ENCODE results near the gene MOSPD3.

The MOSPD3 gene

DNA sequence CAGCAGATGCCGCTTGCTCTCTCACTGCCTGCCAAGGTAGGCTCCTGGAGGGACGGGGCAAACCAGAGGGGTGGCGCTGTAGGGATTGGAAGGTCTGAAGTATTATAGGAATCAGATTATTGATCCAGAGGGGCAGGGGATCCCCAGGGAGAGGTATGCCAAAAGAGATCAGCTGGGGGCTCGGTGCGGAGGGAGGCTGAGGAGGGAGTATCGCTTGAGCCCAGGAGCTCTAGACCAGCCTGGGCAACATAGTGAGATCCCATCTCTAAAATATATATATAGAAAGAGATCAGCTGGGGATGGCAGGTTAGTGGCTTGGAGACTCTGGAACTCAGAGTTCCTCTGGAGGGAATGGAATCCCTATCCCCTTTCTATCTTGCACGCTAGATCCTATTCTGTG is 17.2 kb upstream of the MOSPD3 start:
- no peak for DNase-seq

DNA sequence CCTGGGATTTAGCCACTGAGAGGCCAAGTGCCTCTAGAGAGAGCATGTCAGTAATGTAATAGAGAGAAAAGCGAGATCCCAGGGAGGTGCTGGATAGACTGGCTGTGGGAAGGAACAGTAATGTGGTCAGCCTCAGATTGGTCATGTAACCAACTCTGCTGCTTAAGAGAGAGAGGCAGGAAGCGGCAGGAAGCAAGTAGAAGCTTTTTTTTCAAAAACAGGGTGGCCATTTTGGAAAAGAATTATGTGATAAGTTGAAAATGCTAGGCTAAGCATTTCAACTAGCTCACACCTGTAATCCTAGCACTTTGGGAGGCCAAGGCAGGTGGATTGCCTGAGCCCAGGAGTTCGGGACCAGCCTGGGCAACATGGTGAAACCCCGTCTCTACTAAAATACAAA is 13.9 kb upstream of the MOSPD3 start:
- DNase-seq: no peak

DNA sequence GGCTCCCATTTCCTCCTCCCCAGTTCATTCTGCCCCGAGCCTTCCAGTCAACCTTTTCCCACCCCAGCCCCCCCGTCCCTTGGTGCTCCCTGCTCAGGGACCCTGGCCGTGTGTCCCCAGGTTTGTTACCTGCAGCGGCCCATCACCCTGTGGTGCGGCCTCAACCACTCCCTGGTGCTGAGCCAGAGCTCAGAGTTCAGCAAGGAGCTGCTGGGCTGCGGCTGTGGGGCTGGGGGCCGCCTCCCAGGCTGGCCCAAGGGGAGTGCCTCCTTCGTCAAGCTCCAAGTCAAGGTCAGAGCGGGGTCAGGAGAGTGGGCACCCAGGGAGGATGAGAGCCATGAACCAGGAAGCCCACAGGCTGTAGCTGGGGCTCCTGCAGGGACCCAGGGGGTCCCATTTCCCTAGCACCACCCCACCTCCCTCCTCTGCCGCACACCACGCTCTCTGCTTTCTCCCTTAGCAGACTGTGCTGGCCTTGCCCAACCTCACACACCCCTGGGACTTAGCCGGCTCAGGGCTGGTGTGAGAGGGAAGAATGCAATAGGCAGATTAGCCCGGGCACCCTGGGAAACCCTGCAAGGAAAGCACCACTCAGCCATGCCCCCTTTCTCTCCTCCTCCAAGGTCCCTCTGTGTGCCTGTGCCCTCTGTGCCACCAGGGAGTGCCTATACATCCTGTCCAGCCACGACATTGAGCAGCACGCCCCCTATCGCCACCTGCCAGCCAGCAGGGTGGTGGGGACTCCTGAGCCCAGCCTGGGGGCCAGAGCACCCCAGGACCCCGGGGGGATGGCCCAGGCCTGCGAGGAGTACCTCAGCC is 12.2 kb upstream of the MOSPD3 start:
- DNase-seq: no peak

DNA sequence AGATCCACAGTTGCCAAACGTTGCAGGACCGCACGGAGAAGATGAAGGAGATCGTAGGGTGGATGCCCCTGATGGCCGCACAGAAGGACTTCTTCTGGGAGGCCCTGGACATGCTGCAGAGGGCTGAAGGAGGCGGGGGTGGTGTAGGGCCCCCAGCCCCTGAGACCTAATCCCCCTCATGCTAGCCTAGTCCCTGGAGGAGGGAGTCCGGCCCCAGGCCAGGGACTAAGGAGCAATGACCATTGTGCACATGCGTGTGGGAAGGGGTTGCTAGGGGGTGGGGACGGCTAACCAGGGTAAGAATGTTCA is 11.7 kb upstream of the MOSPD3 start:
- no peak for DNase-seq

DNA sequence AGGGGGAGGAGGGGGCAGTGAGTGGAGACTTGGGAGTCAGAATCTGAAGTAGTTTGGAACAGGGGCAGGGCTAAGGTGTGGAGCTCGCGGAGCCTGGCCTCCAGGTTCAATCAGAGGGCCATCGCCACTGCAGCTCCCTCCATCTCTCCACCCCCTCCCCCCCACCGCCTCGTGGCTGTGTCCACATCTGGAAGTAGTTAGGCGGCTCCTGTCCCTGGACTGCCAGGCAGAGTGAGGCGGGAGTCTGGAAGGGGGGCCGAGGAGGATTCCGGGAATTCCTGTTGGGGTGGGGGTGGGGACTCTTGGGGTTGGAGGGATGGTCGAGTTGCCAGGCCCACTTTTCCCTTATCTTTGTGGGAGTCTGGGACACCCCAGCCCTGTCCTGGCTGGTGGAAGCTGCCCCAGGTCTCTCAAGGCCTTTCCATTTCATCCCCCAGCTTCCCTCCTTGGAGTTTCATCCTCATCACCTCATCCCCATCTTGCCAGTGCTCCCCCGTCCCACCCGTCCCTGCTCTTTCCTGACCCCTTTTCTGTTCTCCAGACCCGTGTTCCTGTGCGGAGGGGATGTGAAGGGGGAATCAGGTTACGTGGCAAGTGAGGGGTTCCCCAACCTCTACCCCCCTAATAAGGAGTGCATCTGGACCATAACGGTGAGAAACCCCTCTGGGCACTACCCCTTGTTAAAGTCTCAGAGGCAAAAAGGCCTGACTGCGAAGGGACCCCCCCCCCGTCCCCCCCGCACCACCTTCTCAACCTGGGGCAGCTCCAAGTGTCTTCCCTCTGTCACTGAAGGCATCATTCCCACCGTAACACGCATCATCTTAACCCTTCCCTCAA is 9.2 kb upstream of the MOSPD3 start:
- no peak for DNase-seq

DNA sequence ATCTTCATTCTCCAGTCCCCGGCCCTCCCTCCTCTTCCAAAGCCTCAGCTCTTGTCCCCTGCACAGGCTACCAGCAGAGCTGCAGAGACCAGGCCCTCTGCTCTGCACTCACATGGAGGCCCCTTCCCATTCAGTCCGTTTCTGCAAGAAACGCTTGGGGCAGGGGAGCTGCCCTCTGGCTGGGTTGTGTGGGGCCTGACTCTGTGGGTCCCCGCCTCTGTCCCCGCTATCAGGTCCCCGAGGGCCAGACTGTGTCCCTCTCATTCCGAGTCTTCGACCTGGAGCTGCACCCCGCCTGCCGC is 8.7 kb upstream of the MOSPD3 start:
- no peak for DNase-seq

DNA sequence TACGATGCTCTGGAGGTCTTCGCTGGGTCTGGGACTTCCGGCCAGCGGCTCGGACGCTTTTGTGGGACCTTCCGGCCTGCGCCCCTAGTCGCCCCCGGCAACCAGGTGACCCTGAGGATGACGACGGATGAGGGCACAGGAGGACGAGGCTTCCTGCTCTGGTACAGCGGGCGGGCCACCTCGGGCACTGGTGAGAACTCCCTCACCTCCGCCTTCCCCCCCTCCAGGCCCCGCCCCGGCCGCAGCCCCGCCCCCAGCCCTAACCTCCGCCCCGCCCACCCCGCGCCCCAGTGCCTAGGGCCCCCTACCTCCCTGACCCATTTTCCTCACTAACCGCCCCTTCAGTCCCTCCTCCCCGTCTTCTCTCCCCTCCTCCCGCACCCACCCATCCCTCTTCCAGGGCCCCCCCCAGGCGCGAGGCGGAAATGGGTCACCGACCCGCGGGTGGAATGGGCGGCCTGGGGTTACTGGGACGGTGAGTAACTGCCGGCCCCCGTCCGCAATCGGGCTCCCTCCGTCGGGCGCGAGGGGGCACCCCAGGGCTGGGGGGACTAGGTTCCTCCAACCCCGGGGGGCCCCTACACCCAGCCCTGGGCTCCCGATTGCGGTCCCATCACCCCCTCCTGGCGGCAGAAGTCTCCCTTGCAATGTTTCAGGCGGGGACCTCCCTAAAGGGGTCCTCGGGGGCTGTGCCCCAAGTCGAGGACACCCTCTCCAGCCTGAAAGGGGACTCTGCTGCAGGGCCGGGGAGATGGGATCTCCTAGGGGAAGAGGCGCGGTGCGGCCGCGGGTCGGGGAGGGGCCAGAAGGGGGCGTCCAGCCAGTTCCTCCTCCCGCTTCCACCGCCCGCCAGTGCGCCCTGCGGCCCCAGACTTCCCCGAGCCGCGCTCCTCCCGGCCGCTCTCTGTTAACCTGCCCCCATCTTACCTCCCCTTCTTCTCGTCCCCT is 8.0 kb upstream of the MOSPD3 start:
- DNase-seq: peak; percentile 82

DNA sequence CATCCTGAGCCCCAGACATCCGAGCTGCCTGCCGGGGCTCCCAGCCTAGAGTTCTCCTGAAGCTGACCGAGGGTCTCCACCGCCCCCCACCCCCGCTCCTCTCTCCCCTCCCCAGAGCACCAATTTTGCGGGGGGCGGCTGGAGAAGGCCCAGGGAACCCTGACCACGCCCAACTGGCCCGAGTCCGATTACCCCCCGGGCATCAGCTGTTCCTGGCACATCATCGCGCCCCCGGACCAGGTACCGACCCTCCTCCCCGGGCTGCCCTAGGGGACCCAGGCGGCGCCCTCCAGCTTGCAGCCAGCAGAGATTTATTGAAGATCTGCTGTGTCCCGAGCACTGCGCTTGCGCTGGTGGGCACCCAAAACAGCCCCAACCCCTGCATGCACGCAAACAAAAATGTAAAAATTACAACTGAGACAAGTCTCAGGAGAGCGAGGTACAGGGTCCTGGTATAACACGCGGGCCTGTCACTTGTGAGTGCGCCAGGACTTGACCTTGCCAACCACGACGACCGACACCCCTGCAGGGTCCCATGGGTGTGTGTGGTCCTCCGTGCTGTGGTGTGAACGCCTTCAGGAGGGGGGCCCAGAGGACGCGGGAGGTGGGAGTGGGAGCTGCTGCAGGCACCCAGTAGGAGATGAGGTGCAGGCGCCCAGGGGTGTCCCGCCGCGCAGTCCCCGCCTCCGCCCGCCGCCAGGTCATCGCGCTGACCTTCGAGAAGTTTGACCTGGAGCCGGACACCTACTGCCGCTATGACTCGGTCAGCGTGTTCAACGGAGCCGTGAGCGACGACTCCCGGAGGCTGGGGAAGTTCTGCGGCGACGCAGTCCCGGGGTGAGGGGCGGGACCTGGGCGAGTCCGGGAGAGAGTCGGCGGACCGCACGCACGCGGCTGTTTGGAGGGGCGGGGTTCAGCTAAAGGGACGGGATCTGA is 7.1 kb upstream of the MOSPD3 start:
- peak; percentile 73 for DNase-seq

DNA sequence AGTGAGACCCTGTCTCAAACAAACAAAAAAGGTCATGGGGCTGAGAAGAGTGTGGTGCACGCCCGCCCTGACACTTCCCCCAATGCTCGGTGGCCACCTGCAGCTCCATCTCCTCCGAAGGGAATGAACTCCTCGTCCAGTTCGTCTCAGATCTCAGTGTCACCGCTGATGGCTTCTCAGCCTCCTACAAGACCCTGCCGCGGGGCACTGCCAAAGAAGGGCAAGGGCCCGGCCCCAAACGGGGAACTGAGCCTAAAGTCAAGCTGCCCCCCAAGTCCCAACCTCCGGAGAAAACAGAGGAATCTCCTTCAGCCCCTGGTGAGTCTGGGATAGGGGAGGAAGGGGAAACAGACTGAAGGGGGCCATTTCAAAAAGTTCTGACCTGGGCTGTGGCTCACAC is 6.0 kb upstream of the MOSPD3 start:
- no peak for DNase-seq

DNA sequence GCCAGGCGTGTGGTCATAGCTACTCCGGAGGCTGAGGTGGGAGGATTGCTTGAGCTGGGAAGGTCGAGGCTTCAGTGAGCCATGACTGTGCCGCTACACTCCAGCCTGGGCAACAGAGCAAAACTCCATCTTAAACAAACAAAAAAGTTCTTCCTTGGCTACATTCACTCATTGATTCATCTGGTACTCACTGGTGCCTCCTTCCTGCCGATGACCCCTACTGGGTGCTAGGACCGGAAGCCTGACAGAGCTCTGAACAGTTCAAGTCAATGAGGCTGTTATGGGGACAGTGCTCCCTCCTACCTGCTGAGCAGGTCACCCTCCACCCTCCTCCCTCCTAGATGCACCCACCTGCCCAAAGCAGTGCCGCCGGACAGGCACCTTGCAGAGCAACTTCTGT is 5.2 kb upstream of the MOSPD3 start:
- no peak for DNase-seq

DNA sequence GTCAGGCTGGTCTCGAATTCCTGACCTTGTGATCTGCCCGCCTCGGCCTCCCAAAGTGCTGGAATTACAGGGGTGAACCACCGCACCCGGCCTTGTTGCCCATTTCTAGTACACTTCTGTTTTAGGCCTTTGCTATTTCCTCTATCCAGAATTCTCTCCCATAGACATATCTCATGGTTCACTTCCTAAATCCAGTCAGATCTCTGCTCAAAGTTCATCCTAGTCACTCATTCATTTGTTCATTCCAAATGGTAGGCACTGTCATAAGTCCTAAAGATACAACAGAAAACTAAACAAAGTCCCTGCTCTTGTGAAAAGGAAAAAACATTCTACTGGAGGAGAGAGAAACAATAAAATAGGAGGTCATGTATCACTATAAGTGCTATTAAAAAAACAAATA is 2.4 kb upstream of the MOSPD3 start:
- DNase-seq: no peak

DNA sequence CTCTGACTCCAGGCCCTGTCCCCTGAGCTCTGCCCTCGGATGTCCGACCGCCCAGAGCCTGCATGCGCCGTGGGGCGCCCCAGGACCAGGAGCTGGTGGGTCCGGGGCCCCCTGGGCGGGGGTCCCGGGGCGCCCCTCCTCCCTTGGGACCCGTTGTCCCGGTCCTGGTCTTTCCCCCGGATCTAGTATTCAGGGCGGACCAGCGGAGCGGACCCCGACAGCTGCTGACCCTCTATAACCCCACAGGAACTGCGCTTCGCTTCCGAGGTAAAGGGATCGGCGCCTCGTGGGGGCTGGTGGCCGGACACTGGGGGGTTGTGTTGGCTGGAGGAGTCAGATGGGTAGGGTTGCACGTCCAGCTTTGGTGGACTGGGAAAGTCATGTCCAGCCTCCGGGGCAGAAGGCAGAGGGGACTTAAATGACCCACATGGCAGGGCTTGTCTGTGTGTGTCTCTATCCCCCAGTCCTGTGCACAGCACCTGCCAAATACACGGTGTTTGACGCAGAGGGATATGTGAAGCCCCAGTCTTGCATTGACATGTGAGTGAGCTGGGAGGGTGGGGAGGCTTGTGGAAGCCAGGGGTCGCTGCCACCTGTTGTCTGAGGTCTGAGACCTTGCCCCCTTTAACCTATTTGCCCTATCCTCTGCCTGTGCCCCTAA is 520 bp downstream of the MOSPD3 start:
- no peak for DNase-seq

DNA sequence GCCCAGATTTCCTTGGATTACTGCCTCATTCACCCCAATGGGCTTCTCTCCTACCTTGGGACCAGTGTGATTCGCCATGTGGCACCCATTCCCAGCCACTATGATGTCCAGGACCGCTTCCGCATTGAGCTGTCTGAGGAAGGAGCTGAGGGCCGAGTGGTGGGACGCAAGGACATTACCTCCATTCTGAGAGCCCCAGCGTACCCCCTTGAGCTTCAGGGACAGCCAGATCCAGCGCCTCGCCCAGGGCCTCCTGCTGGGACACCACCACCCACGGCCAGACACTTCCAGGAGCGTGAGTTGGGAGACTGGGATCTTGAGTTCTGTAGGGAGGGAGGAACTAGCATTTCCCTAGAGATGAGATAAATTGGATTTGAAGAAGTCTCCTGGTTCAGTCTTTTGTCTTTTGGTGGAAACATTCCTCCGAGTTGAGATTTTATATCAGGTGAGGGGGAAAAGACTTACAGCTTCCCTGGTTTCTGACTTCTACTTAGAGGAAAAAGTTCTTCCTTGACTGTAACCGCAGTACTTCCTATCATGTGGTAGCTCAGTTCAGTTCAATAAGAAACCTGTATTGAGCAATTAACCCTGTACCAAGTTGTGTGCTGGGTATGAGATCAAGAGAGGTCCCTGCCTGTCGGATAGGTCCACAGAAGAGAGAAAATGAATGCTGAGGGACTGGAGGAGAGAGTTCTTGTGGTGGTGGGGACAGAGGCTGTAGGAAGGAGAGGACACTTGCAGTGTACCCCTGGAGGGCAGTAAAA is 1.3 kb downstream of the MOSPD3 start:
- no peak for DNase-seq

DNA sequence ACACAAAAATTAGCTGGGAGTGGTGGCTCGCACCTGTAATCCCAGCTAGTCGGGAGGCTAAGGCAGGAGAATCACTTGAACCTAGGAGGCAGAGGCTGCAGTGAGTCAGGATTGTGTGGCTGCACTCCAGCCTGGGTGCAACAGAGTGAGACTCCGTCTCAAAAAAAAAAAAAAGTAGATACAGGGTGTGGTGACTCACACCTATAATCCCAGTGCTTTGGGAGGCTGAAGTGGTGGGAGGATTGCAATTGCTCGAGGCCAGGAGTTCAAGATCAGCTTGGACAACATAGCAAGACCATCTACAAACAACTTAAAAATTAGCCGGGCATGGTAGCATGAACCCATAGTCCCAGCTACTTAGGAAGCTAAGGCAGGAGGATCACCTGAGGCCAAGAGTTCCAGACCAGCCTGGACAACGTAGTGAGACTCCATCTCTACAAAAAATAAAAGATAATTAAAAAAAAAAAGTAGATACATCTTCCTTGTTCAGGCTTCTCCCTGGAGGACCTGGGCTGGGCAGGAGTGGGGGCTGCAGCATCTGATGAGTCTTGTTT is 2.0 kb downstream of the MOSPD3 start:
- DNase-seq: no peak

DNA sequence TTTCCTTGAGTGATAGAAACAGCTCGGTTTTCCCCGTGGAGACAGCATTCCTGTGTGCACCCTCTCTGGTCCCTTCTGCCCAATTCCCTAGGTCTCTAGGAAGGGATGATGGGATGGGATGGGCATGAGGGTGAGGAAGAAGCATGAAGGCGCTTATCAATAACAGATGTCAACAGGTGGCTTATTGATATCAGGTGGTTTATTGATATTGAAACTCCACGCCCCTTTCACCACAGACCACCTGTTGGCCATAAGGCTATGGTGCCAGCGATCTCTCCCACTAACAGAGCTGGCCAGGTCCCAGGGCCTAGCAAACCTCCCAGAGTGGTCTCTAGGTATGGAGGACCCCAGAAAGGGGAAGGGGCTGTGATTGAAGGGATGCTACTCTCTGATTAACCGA is 7.9 kb downstream of the MOSPD3 start:
- no peak for DNase-seq

DNA sequence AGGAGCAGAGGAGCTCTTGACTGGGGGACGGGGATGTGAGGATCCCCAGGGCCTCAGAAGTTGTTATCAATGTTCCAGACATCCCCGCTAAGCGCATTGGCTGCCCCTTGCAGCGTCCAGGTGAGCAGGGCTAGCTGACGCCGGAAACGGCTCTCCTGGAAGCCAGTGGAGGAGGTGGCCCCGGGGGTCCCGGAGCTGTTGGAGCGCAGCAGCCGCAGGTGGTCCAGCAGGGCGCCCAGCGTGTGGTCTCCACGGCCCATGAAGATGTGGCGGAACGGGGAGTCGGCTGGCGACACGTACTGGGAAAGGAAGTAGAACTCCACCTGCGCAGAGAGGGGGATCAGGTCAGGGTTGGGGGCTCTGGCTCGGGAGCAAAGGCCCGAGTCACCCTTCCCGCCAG is 8.5 kb downstream of the MOSPD3 start:
- DNase-seq: no peak

DNA sequence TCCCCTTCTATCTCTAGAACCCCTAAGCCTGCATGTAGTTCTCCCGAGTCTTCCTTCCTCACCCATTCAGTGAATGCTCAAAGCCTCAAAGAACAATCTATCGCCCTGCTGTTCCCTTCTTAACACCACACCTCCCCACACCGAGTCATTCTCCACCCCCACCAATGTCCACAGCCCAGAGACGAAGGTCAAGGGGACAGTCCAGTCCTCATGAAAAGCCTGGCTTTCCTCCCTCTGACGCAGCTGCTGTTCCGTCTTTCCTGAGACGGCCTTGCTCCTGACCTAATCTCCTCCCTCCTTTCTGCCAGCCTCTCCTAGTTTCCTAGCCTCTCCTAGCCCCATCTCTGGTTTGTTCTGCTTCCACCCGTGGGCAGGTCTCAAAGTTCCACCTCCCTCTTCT is 9.2 kb downstream of the MOSPD3 start:
- DNase-seq: no peak

DNA sequence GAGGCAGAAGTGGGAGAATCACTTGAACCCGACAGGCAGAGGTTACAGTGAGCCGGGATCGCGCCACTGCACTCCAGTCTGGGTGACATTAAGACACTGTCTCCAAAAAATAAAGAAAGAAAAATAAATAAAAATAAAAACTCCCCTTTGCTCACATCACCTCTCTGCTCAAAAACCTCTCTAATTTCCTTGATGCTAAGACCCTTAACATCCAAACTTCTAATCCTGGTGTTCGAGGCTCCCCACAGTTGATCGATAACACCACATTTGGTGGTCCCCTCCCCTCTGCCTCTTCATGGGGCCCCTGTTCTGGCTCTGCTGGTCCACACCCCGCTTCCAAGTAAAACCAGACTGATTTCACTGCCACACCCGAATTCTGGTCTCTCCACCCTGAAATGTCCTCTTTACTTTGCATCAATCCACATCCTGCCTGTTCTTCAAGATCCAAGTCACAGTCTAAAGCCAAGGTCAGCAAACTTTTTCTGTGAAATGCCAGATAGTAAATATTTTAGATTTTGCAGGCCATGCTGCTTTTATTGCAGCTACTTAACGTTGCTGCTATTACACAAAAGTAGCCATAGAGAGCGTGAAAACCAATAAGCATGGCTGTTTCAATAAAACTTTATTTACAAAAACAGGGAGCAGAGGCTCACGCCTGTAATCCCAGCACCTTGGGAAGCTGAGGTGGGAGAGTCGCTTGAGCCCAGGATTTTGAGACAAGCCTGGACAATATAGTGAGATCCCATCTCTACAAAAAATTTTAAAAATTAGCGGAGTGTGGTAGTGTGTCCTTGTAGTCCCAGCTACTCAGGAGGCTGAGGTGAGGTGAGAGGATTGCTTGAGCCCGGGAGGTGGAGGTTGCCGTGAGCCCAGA is 11.8 kb downstream of the MOSPD3 start:
- no peak for DNase-seq

DNA sequence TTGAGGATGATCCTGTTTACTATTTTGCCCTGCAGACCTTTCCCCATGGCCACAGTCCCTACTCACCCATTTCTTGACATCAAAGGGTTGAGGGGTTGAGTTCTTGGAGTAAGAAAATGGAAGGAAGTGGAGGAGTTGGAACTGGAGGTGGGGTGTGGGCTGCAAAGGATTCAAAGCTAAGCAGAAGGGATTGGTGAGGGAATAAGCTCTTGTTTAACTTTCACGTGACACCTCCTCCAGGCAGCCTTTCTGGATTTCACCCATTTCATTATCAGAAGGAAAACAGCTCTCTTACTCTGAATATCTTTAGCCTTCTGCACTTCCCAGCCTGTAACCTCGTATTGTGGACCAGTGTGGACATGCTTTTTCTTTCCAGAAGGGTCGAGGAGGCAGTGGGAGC is 13.7 kb downstream of the MOSPD3 start:
- no peak for DNase-seq

Measured in stimulated activated CD4-positive, alpha-beta T cell treated with anti-CD3 and anti-CD28 coated beads, Interleukin-15, amount 100 ng/mL, for 24 hours (primary cell).